ENCODE data around the gene PLPPR4.
A peak's percentile ranks its signal among the peaks of the same experiment; 100 is the strongest.

Gene PLPPR4

DNA sequence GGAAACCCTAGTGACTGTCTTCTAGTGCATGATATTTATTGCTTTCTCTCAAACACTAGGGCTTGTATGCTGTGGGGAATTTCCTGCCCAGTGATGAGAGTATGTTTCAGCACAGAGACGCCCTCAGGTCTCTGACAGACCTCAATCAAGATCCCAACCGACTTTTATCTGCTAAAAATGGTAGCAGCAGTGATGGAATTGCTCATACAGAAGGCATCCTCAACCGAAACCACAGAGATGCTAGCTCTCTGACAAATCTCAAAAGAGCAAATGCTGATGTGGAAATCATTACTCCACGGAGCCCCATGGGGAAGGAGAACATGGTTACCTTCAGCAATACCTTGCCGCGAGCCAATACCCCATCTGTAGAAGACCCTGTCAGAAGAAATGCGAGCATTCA is 41.3 kb downstream of the PLPPR4 start:
- no peak overlapping the region for H3K4me3 ChIP-seq (ENCODE audit: low read depth, low read length)
- DNase-seq (ENCODE audit: low read depth): no peak
- no peak for TF ChIP-seq CTCF (IDR thresholded peaks at IDR 0.05; ENCODE audit: control insufficient read depth, extremely low read depth, insufficient read depth)

- no peak for DNase-seq (ENCODE audit: low read depth)
- no peak for TF ChIP-seq CTCF (IDR thresholded peaks at IDR 0.05; ENCODE audit: control insufficient read depth, extremely low read depth, insufficient read depth)
- no peak overlapping the region for H3K4me3 ChIP-seq (ENCODE audit: low read depth, low read length)
Observed at GRCh38 chr1:99306056-99306455, 41.8 kb downstream of the PLPPR4 start.

DNA sequence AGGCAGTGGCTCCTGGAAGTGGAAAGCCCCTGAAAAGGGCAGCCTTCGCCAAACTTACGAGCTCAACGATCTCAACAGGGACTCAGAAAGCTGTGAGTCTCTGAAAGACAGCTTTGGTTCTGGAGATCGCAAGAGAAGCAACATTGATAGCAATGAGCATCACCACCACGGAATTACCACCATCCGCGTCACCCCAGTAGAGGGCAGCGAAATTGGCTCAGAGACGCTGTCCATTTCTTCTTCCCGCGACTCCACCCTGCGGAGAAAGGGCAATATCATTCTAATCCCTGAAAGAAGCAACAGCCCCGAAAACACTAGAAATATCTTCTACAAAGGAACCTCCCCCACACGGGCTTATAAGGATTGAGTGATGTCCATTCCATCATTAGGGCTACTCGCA is 42.4 kb downstream of the PLPPR4 start:
- no peak overlapping the region for H3K4me3 ChIP-seq (ENCODE audit: low read depth, low read length)
- TF ChIP-seq CTCF (IDR thresholded peaks at IDR 0.05; ENCODE audit: control insufficient read depth, extremely low read depth, insufficient read depth): peak; percentile 33; the same call in 1 of the 2 replicates
- DNase-seq (ENCODE audit: low read depth): no peak

- H3K4me3 ChIP-seq (ENCODE audit: low read depth, low read length): no peak overlapping the region
- no peak for TF ChIP-seq CTCF (IDR thresholded peaks at IDR 0.05; ENCODE audit: control insufficient read depth, extremely low read depth, insufficient read depth)
- no peak for DNase-seq (ENCODE audit: low read depth)
Observed at GRCh38 chr1:99315305-99315704, 51.0 kb downstream of the PLPPR4 start.

- no peak for DNase-seq (ENCODE audit: low read depth)
- TF ChIP-seq CTCF (IDR thresholded peaks at IDR 0.05; ENCODE audit: control insufficient read depth, extremely low read depth, insufficient read depth): peak; percentile 53
- H3K4me3 ChIP-seq (ENCODE audit: low read depth, low read length): no peak overlapping the region
Observed at GRCh38 chr1:99326215-99326949, 62.1 kb downstream of the PLPPR4 start.

- no peak overlapping the region for H3K4me3 ChIP-seq (ENCODE audit: low read depth, low read length)
- TF ChIP-seq CTCF (IDR thresholded peaks at IDR 0.05; ENCODE audit: control insufficient read depth, extremely low read depth, insufficient read depth): peak; percentile 73
Observed at GRCh38 chr1:99327357-99327756, 63.1 kb downstream of the PLPPR4 start.

DNA sequence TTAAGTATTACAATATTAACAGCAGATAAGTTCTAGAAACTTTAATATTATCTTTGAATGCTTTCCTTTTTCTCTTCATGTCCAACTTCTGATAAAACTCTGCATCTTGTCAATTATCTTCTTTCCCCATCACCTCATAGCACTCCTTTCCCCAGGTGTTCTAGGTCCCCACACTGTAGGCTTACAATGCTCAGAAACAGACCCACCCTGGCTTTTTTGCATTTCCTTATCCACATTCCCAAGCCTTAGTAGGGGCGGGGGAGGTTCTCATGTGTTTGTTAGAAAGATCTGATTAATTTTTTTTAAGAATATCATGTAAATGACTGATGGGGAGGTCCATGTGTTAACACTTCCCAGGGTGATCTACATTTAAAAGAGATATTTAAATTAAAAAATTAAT is 63.9 kb downstream of the PLPPR4 start:
- no peak for TF ChIP-seq CTCF (IDR thresholded peaks at IDR 0.05; ENCODE audit: control insufficient read depth, extremely low read depth, insufficient read depth)
- DNase-seq (ENCODE audit: low read depth): no peak
- no peak overlapping the region for H3K4me3 ChIP-seq (ENCODE audit: low read depth, low read length)

More at GRCh38 chr1:99327357-99327756, 63.1 kb downstream of the PLPPR4 start:
- DNase-seq (ENCODE audit: low read depth): peak; percentile 98

All from LNCaP clone FGC (cell line).